K562 (cell line): ENCODE measurements around the gene RAB14. TPM values are rescaled to one million over a fixed set of nuclear protein-coding genes. Genes with fewer than 3 reads are reported as not detected.

Experiments used
- ELF4 ChIP-seq: fragments of 450-650 bp; formaldehyde crosslinking; IDR thresholded peaks from 2 replicates; pipeline ENCODE4 v1.4.0; 2022; ENCODE audit warnings: missing genetic modification characterization
- EP400 ChIP-seq: fragments of 450-650 bp; IDR thresholded peaks from 2 replicates; pipeline ENCODE4 v1.6.1; 2017; ENCODE audit warnings: antibody characterized with exemption, mild to moderate bottlenecking, moderate library complexity
- ERF ChIP-seq: fragments of 450-650 bp; formaldehyde crosslinking; IDR thresholded peaks from 2 replicates; pipeline ENCODE4 v1.4.0; 2020; ENCODE audit warnings: mild to moderate bottlenecking, mixed read lengths
- ETV1 ChIP-seq: fragments of 450-650 bp; conservative IDR thresholded peaks from 2 replicates; pipeline ENCODE4 v1.6.1; 2016; ENCODE audit warnings: missing genetic modification characterization, control low read depth, low read depth, missing compliant biosample characterization
- FOXP1 ChIP-seq: sonication (generic); formaldehyde crosslinking; IDR thresholded peaks from 2 replicates; pipeline ENCODE4 v1.8.0; 2022; ENCODE audit warnings: mild to moderate bottlenecking, missing genetic modification reagents
- HMG20B ChIP-seq: fragments of 250-450 bp; sonication (Bioruptor Pico); IDR thresholded peaks from 2 replicates; pipeline ENCODE4 v1.5.0; 2021; ENCODE audit warnings: mild to moderate bottlenecking
- ILF3 ChIP-seq: fragments of 450-650 bp; IDR thresholded peaks from 2 replicates; pipeline ENCODE4 v1.6.1; 2018; ENCODE audit warnings: antibody characterized with exemption, mild to moderate bottlenecking, moderate library complexity, borderline replicate concordance
- NCOR1 ChIP-seq: fragments of 450-650 bp; IDR thresholded peaks from 2 replicates; pipeline ENCODE4 v1.6.1; 2016; ENCODE audit warnings: mild to moderate bottlenecking, moderate library complexity
- PHB ChIP-seq: fragments of 250-450 bp; sonication (Bioruptor Pico); IDR thresholded peaks from 2 replicates; pipeline ENCODE4 v1.5.0; 2021
- PHF21A ChIP-seq: fragments of 450-650 bp; IDR thresholded peaks from 2 replicates; pipeline ENCODE4 v1.6.1; 2017; ENCODE audit warnings: low read depth, borderline replicate concordance
- PTTG1 ChIP-seq: fragments of 450-650 bp; IDR thresholded peaks from 2 replicates; pipeline ENCODE4 v1.6.1; 2016; ENCODE audit warnings: low read depth, mild to moderate bottlenecking, missing genetic modification characterization, missing compliant biosample characterization
- RAD51 ChIP-seq: fragments of 450-650 bp; IDR thresholded peaks from 2 replicates; pipeline ENCODE4 v1.7.1; 2016; ENCODE audit warnings: low read depth, mild to moderate bottlenecking, borderline replicate concordance
- RBM25 ChIP-seq: fragments of 200-400 bp; formaldehyde crosslinking; IDR thresholded peaks from 2 replicates; pipeline ENCODE4 v1.6.1; 2018; ENCODE audit warnings: low read length, low read depth, moderate library complexity; ENCODE audit not compliant: severe bottlenecking
- SLC30A9 ChIP-seq: fragments of 250-450 bp; sonication (Bioruptor Pico); IDR thresholded peaks from 2 replicates; pipeline ENCODE4 v1.8.0; 2022; ENCODE audit warnings: mild to moderate bottlenecking, moderate library complexity
- SP2 ChIP-seq: IDR thresholded peaks from 2 replicates; pipeline ENCODE4 v1.6.1; 2011; ENCODE audit warnings: mild to moderate bottlenecking, low read depth, low read length, moderate library complexity; ENCODE audit not compliant: poor library complexity, severe bottlenecking; ENCODE audit errors: extremely low read depth
- TOE1 ChIP-seq, 2 experiments: fragments of 450-650 bp in 1 of 2; sonication (generic) in 1 of 2; formaldehyde crosslinking in 1 of 2; IDR thresholded peaks; 2 replicates each; pipeline versions ENCODE4 v1.7.1 to v1.8.0; 2016 to 2022; ENCODE audit warnings: borderline replicate concordance in 2 of 2, mild to moderate bottlenecking in 2 of 2, antibody characterized with exemption in 1 of 2, inconsistent platforms in 1 of 2, low read depth in 1 of 2, missing genetic modification reagents in 1 of 2, moderate library complexity in 1 of 2
- ZNF146 ChIP-seq: IDR thresholded peaks from one replicate; pipeline ENCODE4 v1.6.1; 2018; ENCODE audit warnings: missing compliant biosample characterization; ENCODE audit not compliant: unreplicated experiment
- ZNF41 ChIP-seq: fragments of 250-450 bp; sonication (Bioruptor Pico); conservative IDR thresholded peaks from 2 replicates; pipeline ENCODE4 v1.4.0; 2020; ENCODE audit warnings: mild to moderate bottlenecking
- ZNF584 ChIP-seq: fragments of 200-800 bp; sonication (Bioruptor generic); IDR thresholded peaks from 2 replicates; pipeline ENCODE4 v1.6.1; 2016; ENCODE audit warnings: low read depth, mild to moderate bottlenecking, missing genetic modification characterization, missing compliant biosample characterization
- ZNF699 ChIP-seq: fragments of 250-450 bp; sonication (Bioruptor Pico); IDR thresholded peaks from 2 replicates; pipeline ENCODE4 v1.8.0; 2021; ENCODE audit warnings: mild to moderate bottlenecking, moderate library complexity; ENCODE audit not compliant: insufficient replicate concordance
- polyA plus RNA-seq, 8 experiments: library from polyadenylated mRNA; depleted of rRNA in 4 of 8; stranded (reverse) in 5 of 8; unstranded in 3 of 8; fragments of >200 nt; fragmentation: Nextera tagmentation in 2 of 8; fragmentation: Illumina TruSeq in 1 of 8; extraction: Ambion mirVana in 2 of 8; extraction: Trizol in 1 of 8; gene quantifications; 2 replicates each; pipeline versions ENCODE4 v1.2.1 to v1.2.3, GENCODE V29; 2011 to 2014; ENCODE audit warnings: inconsistent platforms in 1 of 8, missing spikeins in 1 of 8
- total RNA-seq, 7 experiments: library from RNA; depleted of rRNA in 6 of 7; stranded (reverse); fragments of >200 nt in 6 of 7; fragmentation: Illumina TruSeq in 2 of 7; extraction: Trizol in 2 of 7; gene quantifications; 2 replicates each; pipeline versions ENCODE4 v1.2.1 to v1.2.3, GENCODE V29; 2011 to 2021; ENCODE audit warnings: low replicate concordance in 1 of 7
- TF ChIP-seq, protein P1 (sequence below): fragments of 150-350 bp; conservative IDR thresholded peaks from 2 replicates; pipeline ENCODE4 v1.6.1; 2014; ENCODE audit warnings: low read length
- TF ChIP-seq, protein P2 (sequence below): fragments of 250-450 bp; sonication (Bioruptor Pico); IDR thresholded peaks from 2 replicates; pipeline ENCODE4 v1.4.0; 2020; ENCODE audit warnings: mild to moderate bottlenecking, moderate library complexity
- TF ChIP-seq, protein P3 (sequence below): IDR thresholded peaks from 2 replicates; pipeline ENCODE4 v1.6.1; 2011; ENCODE audit warnings: borderline replicate concordance, low read depth, mild to moderate bottlenecking, moderate library complexity, low read length; ENCODE audit not compliant: insufficient read depth, poor library complexity, severe bottlenecking

Gene RAB14
- total and polyA plus RNA-seq, 9 of the 15 experiments (the other 6 are each of a cell fraction or from before 2014, with no cell fraction given): 10.3 to 41.8 (median 20.9) TPM

DNA sequence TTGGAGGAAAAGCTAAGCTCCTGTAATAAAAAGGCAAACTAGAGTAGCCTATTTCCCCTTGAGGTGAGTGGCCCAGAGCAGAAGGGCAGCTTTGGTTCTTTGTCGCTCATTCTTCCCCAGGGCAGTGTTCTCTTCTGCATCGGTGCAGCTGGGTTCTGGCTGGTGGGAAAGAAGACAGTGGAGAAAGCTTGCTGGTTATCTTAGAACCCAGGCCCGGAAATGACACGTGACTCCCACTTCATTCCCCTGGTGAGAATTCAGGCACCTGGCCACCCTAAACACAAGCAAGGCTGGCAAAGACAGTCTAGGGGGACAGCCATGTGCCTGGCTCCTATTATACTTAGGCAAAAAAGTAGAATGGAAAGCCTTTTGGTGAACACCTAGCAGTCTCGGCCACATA, 33.8 kb upstream of the RAB14 start (continued):
- TF ChIP-seq PHF21A (no peak), EP400 (no peak), PTTG1 (tag) (no peak), ZNF584 (CRISPR knock-in tag) (0 out of 2 replicates have a peak, but pooled peaks have one; percentile 13), ZNF146 (CRISPR knock-in tag) (no peak), ETV1 (tag) (peak; percentile 51; the same call in 1 of the 2 replicates), PHB (CRISPR knock-in tag) (no peak), ELF4 (CRISPR knock-in tag) (no peak), SP2 (no peak), HMG20B (CRISPR knock-in tag) (no peak), SLC30A9 (CRISPR knock-in tag) (no peak), ZNF41 (no peak), TOE1 (IDR thresholded peaks at IDR 0.05; ENCODE audit: borderline replicate concordance) (peak; percentile 61; the same call in 1 of the 2 replicates), TOE1 (CRISPR knock-in tag; IDR thresholded peaks at IDR 0.05; ENCODE audit: borderline replicate concordance, low read depth) (no peak), ZNF699 (CRISPR knock-in tag) (no peak), RBM25 (no peak), FOXP1 (no peak), RAD51 (peak; percentile 66; the same call in 1 of the 2 replicates), ILF3 (no peak), NCOR1 (0 out of 2 replicates have a peak, but pooled peaks have one; percentile 12), ERF (CRISPR knock-in tag) (no peak)
- TF ChIP-seq, protein P1, sequence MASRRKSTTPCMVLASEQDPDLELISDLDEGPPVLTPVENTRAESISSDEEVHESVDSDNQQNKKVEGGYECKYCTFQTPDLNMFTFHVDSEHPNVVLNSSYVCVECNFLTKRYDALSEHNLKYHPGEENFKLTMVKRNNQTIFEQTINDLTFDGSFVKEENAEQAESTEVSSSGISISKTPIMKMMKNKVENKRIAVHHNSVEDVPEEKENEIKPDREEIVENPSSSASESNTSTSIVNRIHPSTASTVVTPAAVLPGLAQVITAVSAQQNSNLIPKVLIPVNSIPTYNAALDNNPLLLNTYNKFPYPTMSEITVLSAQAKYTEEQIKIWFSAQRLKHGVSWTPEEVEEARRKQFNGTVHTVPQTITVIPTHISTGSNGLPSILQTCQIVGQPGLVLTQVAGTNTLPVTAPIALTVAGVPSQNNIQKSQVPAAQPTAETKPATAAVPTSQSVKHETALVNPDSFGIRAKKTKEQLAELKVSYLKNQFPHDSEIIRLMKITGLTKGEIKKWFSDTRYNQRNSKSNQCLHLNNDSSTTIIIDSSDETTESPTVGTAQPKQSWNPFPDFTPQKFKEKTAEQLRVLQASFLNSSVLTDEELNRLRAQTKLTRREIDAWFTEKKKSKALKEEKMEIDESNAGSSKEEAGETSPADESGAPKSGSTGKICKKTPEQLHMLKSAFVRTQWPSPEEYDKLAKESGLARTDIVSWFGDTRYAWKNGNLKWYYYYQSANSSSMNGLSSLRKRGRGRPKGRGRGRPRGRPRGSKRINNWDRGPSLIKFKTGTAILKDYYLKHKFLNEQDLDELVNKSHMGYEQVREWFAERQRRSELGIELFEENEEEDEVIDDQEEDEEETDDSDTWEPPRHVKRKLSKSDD: no peak
- TF ChIP-seq, protein P2, sequence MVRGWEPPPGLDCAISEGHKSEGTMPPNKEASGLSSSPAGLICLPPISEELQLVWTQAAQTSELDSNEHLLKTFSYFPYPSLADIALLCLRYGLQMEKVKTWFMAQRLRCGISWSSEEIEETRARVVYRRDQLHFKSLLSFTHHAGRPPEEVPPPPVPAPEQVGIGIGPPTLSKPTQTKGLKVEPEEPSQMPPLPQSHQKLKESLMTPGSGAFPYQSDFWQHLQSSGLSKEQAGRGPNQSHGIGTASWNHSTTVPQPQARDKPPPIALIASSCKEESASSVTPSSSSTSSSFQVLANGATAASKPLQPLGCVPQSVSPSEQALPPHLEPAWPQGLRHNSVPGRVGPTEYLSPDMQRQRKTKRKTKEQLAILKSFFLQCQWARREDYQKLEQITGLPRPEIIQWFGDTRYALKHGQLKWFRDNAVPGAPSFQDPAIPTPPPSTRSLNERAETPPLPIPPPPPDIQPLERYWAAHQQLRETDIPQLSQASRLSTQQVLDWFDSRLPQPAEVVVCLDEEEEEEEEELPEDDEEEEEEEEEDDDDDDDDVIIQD: no peak
- TF ChIP-seq, protein P3, sequence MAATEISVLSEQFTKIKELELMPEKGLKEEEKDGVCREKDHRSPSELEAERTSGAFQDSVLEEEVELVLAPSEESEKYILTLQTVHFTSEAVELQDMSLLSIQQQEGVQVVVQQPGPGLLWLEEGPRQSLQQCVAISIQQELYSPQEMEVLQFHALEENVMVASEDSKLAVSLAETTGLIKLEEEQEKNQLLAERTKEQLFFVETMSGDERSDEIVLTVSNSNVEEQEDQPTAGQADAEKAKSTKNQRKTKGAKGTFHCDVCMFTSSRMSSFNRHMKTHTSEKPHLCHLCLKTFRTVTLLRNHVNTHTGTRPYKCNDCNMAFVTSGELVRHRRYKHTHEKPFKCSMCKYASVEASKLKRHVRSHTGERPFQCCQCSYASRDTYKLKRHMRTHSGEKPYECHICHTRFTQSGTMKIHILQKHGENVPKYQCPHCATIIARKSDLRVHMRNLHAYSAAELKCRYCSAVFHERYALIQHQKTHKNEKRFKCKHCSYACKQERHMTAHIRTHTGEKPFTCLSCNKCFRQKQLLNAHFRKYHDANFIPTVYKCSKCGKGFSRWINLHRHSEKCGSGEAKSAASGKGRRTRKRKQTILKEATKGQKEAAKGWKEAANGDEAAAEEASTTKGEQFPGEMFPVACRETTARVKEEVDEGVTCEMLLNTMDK: no peak
